Measurements from ENCODE around the gene HYDIN.

HYDIN gene

GRCh38 chr16:70778901-70779309 lies 451.6 kb downstream of the HYDIN start:
- TF ChIP-seq CTCF (IDR thresholded peaks at IDR 0.05; ENCODE audit: low read depth, low read length, missing control alignments) = no peak
- no peak for DNase-seq (ENCODE audit: low read depth)
- H3K4me3 ChIP-seq (ENCODE audit: low read depth, low read length) = no peak overlapping the region

GRCh38 chr16:70777973-70778406 lies 452.5 kb downstream of the HYDIN start:
- TF ChIP-seq CTCF (IDR thresholded peaks at IDR 0.05; ENCODE audit: low read depth, low read length, missing control alignments) = no peak
- no peak for DNase-seq (ENCODE audit: low read depth)
- no peak overlapping the region for H3K4me3 ChIP-seq (ENCODE audit: low read depth, low read length)

GRCh38 chr16:70777496-70777895 lies 453.0 kb downstream of the HYDIN start:
- no peak overlapping the region for H3K4me3 ChIP-seq (ENCODE audit: low read depth, low read length)
- TF ChIP-seq CTCF (IDR thresholded peaks at IDR 0.05; ENCODE audit: low read depth, low read length, missing control alignments) = no peak
- DNase-seq (ENCODE audit: low read depth) = no peak

DNA sequence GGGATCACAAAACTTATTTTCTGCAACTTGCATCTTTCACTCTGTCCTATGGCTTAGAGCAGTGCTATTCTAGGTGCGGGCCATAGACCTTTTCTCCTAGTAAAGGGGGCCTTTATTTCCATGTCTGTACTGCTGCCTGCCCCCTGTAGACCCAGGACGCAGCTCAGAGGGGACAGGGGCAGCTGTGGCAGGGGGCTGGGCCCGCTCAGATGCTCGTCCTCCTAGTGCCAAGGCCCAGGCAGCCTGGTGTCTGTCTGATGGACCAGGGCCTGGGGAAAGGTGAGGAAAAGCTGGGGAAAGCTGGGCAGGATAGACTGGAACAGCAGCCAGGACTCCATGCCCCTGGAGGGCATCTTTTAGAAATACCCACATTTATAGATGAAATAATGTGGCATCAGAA lies 455.1 kb downstream of the HYDIN start:
- DNase-seq (ENCODE audit: low read depth) = no peak
- no peak overlapping the region for H3K4me3 ChIP-seq (ENCODE audit: low read depth, low read length)
- no peak for TF ChIP-seq CTCF (IDR thresholded peaks at IDR 0.05; ENCODE audit: low read depth, low read length, missing control alignments)

DNA sequence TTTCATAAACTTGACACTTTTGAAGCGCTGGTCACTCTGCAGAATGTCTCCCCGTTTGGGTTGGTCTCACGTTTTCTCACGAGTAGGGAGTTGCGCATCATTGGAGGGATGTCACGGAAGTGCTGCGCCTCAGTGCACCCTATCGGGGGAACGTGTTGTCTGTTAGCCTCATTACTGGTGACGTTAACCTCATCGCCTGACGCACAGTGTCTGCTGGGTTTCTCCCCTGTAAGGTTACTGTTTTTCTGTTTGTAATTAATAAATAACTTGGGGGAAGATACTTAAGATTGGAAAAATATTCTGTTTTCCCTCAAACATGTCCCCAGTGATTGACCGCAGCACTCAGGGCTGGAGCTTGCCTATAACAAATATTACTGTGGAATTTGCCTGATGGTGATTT lies 456.3 kb downstream of the HYDIN start:
- TF ChIP-seq CTCF (IDR thresholded peaks at IDR 0.05; ENCODE audit: low read depth, low read length, missing control alignments) = no peak
- no peak overlapping the region for H3K4me3 ChIP-seq (ENCODE audit: low read depth, low read length)
- DNase-seq (ENCODE audit: low read depth) = no peak

DNA sequence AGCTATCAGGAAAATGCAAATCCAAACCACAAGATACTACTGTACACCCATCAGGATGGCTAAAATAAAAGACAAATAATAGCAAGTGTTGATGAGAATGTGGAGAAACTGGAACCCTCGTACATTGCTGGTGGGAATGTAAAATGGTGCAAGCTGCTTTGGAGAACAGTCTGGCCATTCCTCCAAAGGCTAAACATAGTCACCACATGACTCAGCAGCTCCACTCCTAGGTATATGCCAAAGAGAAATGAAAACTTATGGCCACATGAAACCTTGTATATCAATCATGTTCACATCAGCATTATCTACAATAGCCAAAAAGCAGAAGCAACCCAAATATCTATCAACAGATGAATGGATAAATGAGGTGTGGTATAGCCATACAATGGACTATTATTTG lies 458.0 kb downstream of the HYDIN start:
- TF ChIP-seq CTCF (IDR thresholded peaks at IDR 0.05; ENCODE audit: low read depth, low read length, missing control alignments) = no peak
- no peak overlapping the region for H3K4me3 ChIP-seq (ENCODE audit: low read depth, low read length)
- no peak for DNase-seq (ENCODE audit: low read depth)

- peak; percentile 94 for TF ChIP-seq CTCF (IDR thresholded peaks at IDR 0.05; ENCODE audit: low read depth, low read length, missing control alignments)
- no peak overlapping the region for H3K4me3 ChIP-seq (ENCODE audit: low read depth, low read length)
- no peak for DNase-seq (ENCODE audit: low read depth)
Observed at GRCh38 chr16:70770626-70771552, 459.6 kb downstream of the HYDIN start.
